GM19395 (cell line): ENCODE data around the gene GRID2.

ENCODE experiments used
- ATAC-seq: cut with Tn5 transposase; IDR thresholded peaks from one replicate; pipeline ENCODE4 v1.9.1; 2021; ENCODE audit warnings: mild to moderate bottlenecking, moderate library complexity; ENCODE audit not compliant: unreplicated experiment

Gene GRID2

GRCh38 chr4:92885632-92886031 lies 581.9 kb downstream of the GRID2 start:
- no peak for ATAC-seq

DNA sequence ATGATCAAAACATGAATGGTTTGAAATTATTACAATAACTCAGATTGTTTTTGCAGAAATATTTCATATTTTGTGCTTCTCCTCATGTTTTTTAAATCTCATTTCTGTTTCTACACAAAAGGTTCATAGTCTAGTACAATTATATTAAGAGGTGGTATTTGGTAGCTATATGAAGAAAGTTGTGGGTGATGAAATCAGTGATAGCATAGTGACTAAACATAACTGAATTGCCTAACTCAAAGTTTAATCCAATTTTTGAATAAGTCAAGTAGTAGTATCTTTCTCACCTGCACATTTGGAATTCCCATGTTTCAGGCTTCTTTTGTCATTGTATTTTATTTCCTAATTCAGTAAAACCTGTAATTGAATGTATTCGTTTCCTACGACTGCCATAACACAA lies 648.7 kb downstream of the GRID2 start:
- no peak for ATAC-seq

DNA sequence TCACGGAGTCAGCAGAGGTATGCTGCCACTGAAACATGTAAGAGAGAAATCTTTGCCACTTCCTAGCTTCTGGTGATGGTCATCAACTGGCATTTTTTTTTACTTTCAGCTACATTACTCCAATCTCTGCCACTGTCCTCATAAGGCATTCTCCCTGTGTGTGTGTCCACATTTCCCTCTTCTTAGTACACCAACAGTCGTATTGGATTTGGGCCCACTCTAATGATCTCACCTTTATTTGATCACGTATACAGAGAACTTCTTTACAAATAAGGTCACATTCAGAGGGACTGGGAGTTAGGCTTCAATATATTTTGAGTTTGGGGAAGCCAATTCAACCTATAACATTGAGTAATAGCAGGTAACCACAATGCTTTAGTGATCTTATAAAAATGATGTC lies 649.1 kb downstream of the GRID2 start:
- ATAC-seq, result no peak

- ATAC-seq, result no peak
Measured at GRCh38 chr4:92953462-92953861, 649.7 kb downstream of the GRID2 start.

DNA sequence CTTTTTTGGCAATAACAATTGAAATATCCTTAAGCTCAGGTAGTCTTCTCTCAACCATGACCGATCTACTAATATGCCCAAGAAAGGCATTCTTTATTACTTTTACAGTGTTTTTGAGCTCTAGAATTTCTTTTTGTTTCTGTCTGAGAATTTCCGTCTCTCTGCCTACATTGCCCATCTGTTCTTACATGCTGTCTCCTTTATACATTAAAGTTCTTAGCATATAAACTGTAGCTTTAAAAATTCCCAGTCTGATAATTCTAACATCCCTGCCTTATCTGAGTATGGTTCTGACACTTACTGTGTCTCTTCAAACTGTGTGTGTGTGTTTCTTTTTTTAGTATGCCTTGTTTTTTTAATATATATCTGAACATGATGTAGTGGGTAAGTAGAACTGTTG lies 658.1 kb downstream of the GRID2 start:
- ATAC-seq, result no peak

DNA sequence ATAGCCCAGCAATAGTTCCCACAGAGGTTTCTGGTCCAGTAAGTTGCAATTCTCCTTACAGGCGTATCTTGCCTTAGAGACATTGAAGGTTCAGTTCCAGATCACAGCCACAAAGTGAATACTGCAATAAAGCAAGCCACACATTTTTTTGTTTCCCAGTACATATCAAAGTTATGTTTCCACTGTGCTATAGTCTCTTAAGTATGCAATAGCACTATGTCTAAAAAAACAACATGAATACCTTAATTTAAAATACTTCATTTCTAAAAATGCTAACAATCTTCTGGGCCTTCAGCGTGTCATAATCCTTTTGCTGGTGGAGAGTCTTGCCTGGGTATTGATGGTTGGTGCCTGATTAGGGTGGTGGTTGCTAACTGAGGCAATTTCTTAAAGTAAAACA lies 659.1 kb downstream of the GRID2 start:
- ATAC-seq, result no peak

- no peak for ATAC-seq
Measured at GRCh38 chr4:92968556-92968955, 664.8 kb downstream of the GRID2 start.

- no peak for ATAC-seq
Measured at GRCh38 chr4:92968996-92969395, 665.2 kb downstream of the GRID2 start.

GRCh38 chr4:92969650-92970379 lies 666.0 kb downstream of the GRID2 start:
- ATAC-seq, result no peak

GRCh38 chr4:92970996-92971395 lies 667.2 kb downstream of the GRID2 start:
- no peak for ATAC-seq

DNA sequence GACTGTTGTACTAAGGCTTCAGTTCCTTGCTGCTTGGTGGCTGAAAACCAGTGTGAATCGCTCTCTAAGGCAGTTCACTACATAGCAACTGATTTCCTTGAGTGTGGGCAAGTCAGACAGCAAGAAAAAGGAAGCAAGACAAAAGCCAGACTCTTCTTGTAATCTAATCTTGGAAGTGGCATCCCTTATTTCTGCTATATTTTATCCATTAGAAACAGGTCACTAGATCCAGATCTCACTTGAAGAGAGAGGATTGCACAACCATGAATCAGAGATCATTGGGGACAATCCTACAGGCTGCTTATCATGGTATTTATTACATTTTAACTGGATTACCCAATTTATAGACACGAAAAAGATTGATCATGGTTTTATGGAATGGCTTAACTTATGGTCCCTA lies 684.5 kb downstream of the GRID2 start:
- no peak for ATAC-seq

DNA sequence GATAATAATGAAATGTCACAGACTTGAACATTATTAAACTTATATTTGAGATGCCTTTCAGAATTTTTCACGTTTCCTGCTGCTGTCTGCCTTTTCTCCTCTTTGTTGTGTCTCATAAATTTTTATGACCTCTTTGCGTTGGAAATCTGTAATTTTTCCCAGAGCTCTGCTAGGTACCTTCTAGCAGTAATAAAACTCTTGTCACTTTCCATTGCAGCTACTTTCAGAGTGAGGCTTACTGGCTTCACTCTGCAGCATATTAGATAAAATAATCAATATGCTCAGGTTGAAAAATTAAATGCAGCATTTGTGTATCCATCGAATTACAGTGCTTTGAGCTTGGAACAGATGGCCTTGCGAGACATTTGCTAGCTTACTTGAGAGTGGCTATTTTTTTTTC lies 689.0 kb downstream of the GRID2 start:
- no peak for ATAC-seq

DNA sequence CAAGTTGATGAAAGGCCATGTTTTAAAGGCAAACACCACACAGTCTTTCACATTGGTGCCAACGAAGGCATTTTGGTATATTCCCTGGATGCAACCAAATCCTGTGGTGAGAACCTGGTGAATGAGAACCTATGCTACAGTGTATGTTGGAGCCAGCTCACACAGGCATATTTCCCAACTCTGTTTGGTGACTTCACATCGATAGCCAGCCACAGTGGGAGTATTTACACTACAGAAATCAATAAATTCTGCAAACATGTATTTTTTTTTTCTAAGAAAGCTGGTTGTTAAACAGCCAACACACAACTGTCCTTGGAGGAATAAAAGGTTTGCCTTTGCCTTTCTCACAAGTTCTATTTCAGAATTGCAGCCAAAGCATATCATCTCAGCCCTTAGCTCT lies 691.0 kb downstream of the GRID2 start:
- no peak for ATAC-seq

- ATAC-seq, result no peak
Measured at GRCh38 chr4:92996533-92996932, 692.8 kb downstream of the GRID2 start.

DNA sequence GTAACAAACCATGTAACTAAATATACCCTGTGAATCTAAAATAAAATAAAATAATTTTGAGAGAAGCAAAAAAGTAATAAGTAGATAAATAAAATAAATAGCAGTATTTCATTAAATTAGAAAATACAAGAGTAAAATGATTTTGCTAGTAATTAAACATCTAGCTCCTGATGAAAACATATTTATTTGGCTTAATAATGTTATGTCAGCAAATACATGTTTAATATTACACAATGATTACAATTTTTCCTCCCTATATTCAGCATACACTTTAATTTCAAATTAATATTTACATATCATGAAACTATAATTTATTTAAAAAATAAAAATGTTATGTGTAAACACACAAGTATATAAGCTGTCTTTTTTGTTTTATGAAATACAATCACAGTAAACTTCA lies 697.1 kb downstream of the GRID2 start:
- no peak for ATAC-seq

GRCh38 chr4:93002240-93002639 lies 698.5 kb downstream of the GRID2 start:
- ATAC-seq, result no peak

DNA sequence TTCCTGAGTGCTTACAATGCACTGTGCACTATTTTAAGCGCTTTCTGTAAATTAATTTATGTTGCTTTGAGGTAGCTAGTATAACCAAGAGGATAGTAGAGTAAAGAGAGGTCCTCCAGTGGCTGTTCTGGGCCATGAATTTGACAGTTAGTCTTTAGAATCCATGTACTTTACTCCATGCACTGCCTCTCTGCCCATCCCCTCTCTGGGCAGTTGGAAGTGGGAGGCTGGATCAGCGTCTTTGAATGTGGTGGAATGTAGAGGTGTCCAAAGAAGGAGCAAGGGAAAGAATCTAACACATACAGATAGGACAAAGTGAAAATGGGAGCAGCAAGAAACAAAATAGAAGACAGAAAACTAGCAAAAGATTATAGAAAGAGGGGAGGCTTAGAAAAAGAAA lies 712.6 kb downstream of the GRID2 start:
- ATAC-seq, result no peak

DNA sequence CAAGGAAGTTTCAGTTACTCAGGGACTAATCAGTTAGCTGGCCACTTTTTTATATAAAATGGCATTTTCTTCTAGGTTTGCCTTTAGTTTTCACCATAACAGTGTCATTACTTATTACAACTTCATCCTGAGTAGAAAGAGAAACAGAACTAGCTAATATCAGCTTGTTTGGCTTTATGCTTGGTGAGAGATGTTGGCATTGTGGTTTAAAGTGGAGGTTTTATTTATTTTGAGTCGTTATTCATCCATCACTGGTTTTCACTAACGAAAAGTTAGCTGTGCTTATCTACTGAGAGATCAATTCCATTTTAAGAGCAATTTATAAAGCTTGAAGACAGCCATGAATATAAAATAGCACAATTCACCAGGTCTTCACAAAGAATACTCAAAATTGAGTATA lies 714.5 kb downstream of the GRID2 start:
- ATAC-seq, result no peak

GRCh38 chr4:93018806-93019205 lies 715.0 kb downstream of the GRID2 start:
- no peak for ATAC-seq

DNA sequence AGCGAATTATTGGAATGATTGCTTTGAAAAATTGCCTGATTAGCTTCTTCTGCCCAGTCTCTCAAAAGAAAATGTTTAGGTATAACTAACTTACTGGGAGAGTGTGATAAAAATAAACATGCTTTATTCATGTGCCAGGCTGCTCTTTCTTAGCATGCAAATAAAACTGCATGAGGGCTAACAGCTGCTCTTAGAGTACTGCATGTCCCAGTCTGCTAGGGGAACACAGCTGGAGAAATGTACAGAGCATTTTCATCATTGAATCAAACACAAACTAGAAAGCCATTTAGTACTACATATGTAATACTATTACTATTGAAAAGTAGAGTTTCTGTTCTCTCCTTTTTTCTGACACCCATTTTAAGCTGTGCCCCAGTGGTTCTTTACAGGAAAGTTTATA lies 726.0 kb downstream of the GRID2 start:
- no peak for ATAC-seq

DNA sequence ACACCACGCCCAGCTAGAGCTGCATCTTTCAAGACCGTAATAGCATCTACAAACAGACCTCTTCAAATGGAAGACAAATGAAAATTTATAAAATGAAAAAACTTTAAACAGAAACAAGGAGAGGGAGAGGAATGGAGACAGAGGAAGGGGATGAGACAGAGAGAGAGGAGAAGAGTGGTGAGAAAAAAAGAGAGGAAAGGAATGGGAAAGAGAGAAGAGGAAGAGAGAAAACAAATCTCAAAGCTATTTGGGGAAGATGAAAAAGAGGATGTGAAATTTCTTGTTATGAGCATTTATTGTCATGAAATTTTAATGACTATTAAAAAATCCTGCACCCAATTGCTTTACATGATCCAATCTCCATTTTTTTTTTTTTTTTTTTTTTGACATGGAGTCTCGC lies 726.9 kb downstream of the GRID2 start:
- ATAC-seq, result no peak

DNA sequence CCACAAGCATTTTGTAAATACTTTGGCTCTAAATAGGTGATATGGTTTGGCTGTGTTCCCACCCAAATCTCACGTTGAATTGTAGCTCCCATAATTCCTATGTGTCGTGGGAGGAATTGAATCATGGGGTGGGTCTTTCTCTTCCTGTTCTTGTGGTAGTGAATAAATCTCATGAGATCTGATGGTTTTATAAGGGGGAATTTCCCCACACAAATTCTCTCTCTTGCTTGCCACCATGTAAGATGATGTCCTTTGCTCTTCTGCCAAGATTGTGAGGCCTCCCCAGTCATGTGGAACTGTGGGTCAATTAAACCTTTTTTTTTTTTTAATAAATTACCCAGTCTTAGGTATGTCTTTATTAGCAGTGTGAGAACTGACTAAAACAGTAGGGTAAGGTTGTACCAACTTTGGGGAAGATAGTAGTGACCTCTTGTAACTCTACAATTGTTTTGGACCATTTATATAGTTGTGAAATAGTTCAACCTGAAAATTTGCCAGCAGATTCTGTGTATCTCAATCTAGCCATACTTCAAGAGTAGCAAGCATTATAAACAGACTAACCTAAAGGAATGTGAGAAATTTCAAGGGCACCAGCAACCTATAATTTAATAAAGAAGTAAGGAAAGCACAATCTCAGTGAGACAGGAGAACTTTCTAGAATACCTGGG lies 727.8 kb downstream of the GRID2 start:
- ATAC-seq, result no peak

DNA sequence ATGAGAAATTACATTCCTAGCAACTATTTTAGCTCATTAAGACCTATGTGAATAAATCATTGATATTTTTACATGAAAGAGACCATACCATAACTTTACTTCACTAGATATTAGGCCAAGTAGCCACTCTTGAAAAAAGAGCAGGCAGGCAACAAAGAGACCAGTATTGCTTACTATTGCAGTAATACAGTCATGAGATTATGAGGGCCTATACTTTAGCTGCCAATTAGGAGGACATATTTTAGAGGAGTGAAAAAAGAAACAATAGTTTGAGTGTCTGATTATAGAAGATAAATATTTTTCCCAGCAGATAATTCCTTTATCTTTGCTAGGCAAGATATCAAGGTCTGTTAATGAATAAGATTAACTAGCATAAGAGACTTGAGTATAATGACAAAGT lies 739.0 kb downstream of the GRID2 start:
- no peak for ATAC-seq
